ENCODE measurements around the gene CBR3.

The CBR3 gene

DNA sequence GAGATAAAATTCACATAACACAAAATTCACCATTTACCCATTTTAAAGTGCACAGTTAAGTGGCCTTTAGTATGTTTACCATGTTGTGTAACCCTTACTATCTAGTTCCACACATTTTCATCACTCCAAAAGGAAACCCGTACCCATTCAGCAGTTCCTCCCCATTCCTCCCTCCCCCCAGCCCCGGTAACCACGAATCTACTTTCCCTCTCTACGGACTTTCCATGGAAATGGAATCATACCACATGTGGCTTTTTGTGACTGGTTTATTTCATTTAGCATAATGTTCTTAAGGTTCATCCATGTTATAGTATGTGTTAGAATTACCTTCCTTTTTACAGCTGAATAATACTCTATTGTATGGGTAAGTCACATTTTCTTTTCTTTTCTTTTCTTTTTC lies 32.7 kb downstream of the CBR3 start:
- TF ChIP-seq JUND (IDR thresholded peaks at IDR 0.05; ENCODE audit: low read depth) = no peak
- in situ Hi-C loops (cut with HindIII; ENCODE audit: low pct_unique_long_range_greater_than_20kb, low sequenced_read_pairs) = no loop called here
- DNase-seq (ENCODE audit: low read depth in 1 of 2, low spot score in 1 of 2) = no peak

DNA sequence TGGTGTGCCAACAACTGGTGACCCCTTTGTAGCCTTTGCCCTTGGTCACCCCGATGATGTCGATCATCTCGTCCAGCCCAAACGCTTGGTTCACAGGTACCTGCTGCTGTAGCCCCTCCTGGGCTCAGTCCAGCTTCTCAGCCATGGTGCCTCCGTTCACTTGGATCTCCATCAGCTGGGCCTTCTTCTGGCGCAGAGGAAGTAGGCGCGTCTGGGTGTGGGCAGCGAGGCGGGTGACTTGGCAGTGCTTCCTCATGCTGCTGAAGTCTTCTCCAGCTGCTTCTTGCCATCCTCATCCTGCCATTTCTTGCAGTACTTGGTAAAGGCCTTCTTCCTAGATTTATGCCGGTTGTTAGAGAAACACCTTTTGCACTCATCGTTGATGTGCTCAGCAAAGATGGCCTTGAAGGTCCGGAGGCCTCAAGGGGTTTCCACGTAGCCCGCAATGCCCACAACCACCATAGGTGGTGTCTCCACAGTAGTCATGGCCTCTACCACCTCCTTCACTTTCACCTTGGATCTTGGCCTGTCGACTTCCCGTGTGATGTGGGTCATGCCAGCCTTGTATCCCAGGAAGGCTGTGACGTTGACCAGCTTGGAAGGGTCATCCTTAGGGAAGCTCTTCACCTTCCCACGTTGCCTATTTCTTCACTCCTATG lies 34.7 kb downstream of the CBR3 start:
- in situ Hi-C loops (cut with HindIII; ENCODE audit: low pct_unique_long_range_greater_than_20kb, low sequenced_read_pairs) = no loop called here
- no peak for TF ChIP-seq JUND (IDR thresholded peaks at IDR 0.05; ENCODE audit: low read depth)

DNA sequence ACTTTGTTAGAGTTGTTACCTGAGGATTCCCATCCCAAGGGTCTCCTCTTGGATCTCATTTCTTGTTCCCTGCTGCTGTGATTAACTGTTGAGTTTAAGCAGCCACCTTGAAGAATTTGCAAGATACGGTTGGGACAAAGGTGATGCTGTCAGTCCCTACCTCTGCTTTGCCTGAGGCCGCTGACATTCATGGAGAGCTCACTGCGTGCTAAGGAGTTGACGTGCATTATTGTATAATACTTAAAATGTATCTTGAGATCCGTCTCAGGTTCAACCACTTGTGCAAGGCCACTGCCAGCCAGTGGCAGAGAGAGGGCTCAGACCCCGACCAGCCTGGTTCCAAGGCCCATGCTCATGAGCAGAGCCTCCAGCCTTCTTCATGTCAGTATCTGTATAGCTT lies 35.9 kb downstream of the CBR3 start:
- in situ Hi-C loops (cut with HindIII; ENCODE audit: low pct_unique_long_range_greater_than_20kb, low sequenced_read_pairs) = no loop called here
- DNase-seq (ENCODE audit: low read depth in 1 of 2, low spot score in 1 of 2) = no peak
- no peak for TF ChIP-seq JUND (IDR thresholded peaks at IDR 0.05; ENCODE audit: low read depth)

More for the DNA sequence above, 34.7 kb downstream of the CBR3 start:
- no peak for DNase-seq (ENCODE audit: low read depth in 1 of 2, low spot score in 1 of 2)

DNA sequence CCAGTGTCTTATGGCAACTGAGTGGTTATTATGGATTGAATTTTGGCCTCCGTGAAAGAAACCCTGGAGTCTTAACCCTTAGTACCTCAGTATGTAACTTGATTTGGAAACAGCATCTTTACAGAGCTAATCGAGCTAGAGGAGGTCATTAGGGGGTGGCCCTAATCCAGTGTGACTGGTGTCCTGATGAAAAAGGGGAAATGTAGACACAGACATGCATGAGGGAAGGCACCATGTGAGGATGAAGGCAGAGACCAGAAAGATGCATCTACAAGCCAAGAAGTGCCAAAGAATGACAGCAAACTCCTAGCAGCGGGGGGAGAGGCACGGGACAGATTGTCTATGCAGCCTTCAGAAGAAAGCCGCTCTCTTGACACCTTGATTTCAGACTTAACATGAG lies 36.5 kb downstream of the CBR3 start:
- in situ Hi-C loops (cut with HindIII; ENCODE audit: low pct_unique_long_range_greater_than_20kb, low sequenced_read_pairs) = no loop called here
- TF ChIP-seq JUND (IDR thresholded peaks at IDR 0.05; ENCODE audit: low read depth) = no peak
- no peak for DNase-seq (ENCODE audit: low read depth in 1 of 2, low spot score in 1 of 2)

DNA sequence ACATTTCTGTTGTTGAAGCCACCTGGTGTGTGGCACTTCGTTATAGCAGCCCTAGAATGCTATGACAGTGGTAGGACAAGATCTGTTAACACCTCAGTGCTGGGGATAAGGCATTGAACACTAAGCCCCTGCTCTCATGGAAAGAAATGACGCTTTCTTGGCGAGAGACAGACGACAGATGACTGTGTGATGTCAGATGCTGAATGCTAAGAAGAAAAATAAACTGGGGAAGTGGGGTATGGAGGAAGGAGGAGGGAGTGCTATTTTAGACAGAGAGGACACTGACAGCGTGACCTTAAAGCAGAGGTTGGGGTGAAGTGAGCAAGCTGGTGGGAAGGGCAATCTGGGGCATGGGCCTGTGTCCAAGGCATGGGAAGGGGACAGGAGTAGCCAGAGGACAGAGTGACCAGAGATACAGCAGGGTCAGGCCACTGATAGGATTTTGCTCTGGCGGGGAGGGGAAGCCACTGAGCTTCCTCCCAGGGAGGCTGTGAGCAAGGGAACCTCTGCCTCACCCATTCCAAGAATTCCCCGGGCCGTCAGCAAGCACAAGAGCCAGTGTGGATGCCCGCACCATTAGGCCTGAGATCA lies 37.0 kb downstream of the CBR3 start:
- in situ Hi-C loops (cut with HindIII; ENCODE audit: low pct_unique_long_range_greater_than_20kb, low sequenced_read_pairs) = no loop called here
- DNase-seq (ENCODE audit: low read depth in 1 of 2, low spot score in 1 of 2) = no peak
- TF ChIP-seq JUND (IDR thresholded peaks at IDR 0.05; ENCODE audit: low read depth) = no peak

DNA sequence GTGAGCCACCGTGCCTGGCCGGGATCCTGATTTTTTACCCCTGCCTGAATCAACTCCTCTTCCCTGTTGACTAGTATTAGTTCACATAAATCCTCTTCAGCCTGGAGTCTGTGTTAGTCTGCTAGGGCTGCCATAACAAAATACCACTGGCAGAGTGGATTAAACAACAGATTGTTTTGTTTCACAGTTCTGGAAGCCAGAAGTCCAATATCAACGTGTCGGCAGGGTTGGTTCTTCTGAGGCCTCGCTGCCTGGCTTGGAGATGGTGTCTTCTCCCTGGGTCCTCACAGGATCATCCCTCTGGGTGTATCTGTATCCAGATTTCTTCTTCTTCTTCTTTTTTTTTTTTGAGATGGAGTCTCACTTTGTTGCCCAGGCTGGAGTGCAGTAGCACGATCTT lies 39.9 kb downstream of the CBR3 start:
- no peak for TF ChIP-seq JUND (IDR thresholded peaks at IDR 0.05; ENCODE audit: low read depth)
- in situ Hi-C loops (cut with HindIII; ENCODE audit: low pct_unique_long_range_greater_than_20kb, low sequenced_read_pairs) = no loop called here
- DNase-seq (ENCODE audit: low read depth in 1 of 2, low spot score in 1 of 2) = no peak

DNA sequence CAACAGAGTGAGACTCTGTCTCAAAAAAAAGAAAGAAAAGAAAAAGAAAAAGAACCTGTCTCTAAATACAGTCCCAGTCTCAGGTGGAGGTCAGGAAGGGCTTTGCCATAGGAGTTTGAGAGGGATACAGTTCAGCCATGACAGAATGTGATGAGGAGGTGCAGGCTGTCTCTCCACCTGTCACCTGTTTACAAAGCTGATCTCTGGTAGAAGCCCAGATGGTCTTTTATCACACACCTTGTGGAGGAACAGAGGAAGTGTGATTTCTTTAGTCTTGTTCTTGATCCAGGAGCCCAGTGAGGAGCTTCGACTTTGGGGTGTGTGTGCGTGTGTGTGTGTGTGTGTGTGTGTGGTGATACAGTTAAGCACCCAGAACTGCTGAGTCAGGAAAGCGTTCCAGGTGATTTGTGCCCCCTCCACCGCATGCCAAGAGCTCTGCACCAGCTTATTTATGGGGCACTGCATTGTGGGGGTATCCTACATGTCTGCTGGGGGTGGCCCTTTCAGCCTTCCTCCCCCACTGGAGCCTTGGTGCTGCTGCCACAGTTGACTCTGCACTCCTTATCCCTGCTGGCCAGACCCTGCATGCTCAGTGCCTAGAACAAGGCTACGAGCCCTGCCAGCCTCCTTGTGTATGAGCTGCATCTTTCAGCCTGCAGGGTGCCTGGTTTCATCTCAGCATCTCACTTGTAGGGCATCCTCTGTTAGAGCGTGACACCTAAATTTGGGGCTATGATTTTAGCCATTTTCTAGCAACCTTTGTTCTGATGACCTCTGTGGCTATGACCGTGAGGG lies 41.1 kb downstream of the CBR3 start:
- in situ Hi-C loops (cut with HindIII; ENCODE audit: low pct_unique_long_range_greater_than_20kb, low sequenced_read_pairs) = no loop called here
- TF ChIP-seq JUND (IDR thresholded peaks at IDR 0.05; ENCODE audit: low read depth) = no peak
- no peak for DNase-seq (ENCODE audit: low read depth in 1 of 2, low spot score in 1 of 2)

DNA sequence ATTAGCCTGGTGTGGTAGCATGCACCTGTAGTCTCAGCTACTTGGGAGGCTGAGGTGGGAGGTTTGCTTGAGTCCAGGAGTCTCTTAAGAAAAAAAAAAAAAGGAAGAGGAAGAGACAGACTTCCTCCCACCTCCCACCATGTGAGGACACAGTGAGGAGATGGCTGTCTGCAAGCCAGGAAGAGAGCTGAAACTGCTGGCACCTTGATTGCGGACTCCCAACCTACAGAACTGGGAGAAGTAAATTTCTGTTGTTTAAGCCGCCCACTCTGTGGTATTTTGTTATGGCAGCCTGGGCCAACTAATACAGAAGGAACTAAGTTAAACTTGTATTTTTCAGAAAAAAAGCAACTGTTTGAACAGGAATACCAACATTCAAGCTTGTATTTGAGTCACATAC lies 43.5 kb downstream of the CBR3 start:
- no peak for DNase-seq (ENCODE audit: low read depth in 1 of 2, low spot score in 1 of 2)
- in situ Hi-C loops (cut with HindIII; ENCODE audit: low pct_unique_long_range_greater_than_20kb, low sequenced_read_pairs) = no loop called here
- no peak for TF ChIP-seq JUND (IDR thresholded peaks at IDR 0.05; ENCODE audit: low read depth)

DNA sequence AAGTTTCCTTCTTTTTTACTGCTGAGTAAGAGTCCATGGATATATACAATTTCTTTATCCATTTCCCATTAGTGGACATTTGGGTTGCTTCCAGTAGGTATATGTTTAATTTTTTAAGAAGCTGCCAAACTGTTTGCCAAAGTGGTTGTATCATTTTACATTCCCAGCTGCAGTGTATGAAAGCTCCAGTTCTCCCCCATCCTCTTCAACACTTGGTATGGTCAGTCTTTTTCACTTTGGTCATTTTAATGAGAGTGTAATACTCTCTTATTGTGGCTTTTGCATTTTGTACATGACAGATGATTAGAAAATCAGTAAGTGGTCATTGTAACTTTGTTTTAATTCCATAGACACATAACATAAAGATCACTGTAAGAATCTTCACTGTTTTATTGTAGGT lies 44.3 kb downstream of the CBR3 start:
- in situ Hi-C loops (cut with HindIII; ENCODE audit: low pct_unique_long_range_greater_than_20kb, low sequenced_read_pairs) = no loop called here
- TF ChIP-seq JUND (IDR thresholded peaks at IDR 0.05; ENCODE audit: low read depth) = no peak
- DNase-seq (ENCODE audit: low read depth in 1 of 2, low spot score in 1 of 2) = no peak

DNA sequence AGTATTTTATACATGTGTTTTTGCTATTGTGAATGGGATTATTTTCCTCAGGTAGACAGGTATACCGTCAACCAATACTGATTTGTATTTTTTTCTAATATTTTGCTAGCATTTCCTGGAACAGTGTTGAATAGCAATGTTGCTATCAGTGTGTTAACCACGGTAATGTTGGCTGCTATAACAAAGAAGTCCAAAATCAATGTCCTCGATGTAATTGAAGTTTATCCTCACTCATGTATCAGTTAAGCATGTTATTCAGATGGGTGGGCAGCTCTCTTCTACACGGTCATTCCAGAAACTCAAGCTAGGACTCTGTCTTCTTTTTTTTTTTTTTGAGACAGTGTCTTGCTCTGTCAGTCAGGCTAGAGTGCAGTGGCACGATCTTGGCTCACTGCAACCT lies 46.1 kb downstream of the CBR3 start:
- in situ Hi-C loops (cut with HindIII; ENCODE audit: low pct_unique_long_range_greater_than_20kb, low sequenced_read_pairs) = no loop called here
- no peak for TF ChIP-seq JUND (IDR thresholded peaks at IDR 0.05; ENCODE audit: low read depth)
- no peak for DNase-seq (ENCODE audit: low read depth in 1 of 2, low spot score in 1 of 2)

DNA sequence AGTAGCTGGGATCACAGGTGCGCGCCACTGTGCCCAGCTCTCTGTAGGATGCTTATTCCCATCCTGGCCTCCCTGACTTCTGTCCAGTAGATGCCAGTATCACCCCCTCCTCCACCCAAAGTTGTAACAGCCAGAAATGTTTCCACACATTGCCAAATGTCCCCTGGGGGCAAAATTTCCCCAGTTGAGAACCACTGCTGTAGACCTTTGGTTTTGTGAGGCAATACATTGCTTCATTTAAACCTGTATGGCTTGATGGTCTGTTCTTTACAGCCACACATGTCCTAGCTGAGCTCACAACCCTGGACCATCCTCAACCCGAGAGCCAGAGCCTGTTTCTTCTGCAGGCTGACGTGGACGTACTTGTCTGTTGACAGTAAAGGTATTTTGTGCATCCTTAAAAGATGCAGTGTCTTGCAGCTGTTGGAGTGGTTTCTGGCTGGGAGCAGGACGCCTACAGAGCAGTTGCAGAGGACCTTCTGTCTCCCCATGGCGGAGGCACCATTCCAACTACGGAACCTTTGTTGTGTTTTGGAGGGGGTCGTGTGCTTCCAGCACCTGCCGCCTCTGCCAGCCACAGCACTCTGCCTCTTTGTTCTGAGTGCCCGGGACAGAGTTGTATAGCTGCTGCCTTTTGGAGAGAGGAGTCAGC lies 48.4 kb downstream of the CBR3 start:
- peak in 1 of 2 experiments; percentile 80 for DNase-seq (ENCODE audit: low read depth in 1 of 2, low spot score in 1 of 2)
- TF ChIP-seq JUND (IDR thresholded peaks at IDR 0.05; ENCODE audit: low read depth) = no peak
- in situ Hi-C loops (cut with HindIII; ENCODE audit: low pct_unique_long_range_greater_than_20kb, low sequenced_read_pairs) = no loop called here

DNA sequence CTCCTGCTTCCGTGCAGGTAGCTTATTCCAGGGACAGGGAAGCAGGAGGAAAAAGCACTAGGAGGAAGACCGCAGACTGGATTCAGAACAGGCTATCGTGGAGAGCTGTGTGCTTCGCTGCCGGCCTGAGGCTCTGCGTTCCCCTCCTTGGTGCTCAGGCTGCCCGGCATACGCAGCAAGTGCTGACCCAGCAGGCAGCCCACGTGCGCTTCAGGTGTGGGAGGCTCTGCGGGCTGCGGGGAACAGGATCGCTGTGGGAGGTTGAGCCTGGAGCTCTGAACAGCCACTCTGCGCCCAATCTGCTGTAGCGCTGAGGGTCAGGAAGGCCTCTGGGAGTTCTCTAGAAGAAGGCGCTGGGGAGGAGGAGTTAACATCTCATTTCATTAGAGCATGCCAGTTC lies 49.7 kb downstream of the CBR3 start:
- no peak for TF ChIP-seq JUND (IDR thresholded peaks at IDR 0.05; ENCODE audit: low read depth)
- DNase-seq (ENCODE audit: low read depth in 1 of 2, low spot score in 1 of 2) = no peak
- in situ Hi-C loops (cut with HindIII; ENCODE audit: low pct_unique_long_range_greater_than_20kb, low sequenced_read_pairs) = no loop called here

DNA sequence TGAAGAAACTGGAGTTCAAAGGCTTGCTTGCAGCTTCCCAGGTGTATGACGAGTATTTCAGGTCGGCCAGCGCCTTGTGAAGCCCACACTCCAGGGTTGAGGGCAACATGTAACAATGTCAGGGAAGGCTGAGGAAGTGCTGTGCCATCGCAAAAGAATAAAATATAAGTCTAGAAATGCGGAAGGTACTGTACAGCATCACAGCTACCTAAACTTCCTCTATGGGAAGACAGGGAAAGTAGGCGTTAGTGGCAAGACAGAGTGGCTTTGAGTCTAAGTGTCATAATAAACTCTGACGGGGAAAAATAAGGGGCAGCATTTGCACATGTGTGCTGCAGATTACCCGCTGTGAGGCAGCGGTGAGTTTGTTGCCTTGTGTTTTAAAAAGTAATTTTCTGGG lies 50.6 kb downstream of the CBR3 start:
- no peak for TF ChIP-seq JUND (IDR thresholded peaks at IDR 0.05; ENCODE audit: low read depth)
- in situ Hi-C loops (cut with HindIII; ENCODE audit: low pct_unique_long_range_greater_than_20kb, low sequenced_read_pairs) = no loop called here
- DNase-seq (ENCODE audit: low read depth in 1 of 2, low spot score in 1 of 2) = no peak
